Upper lobe of right lung (tissue), 1 donor: ENCODE measurements around the gene GABARAPL2. TPM values are rescaled to one million over a fixed set of nuclear protein-coding genes. Genes with fewer than 3 reads are reported as not detected.
A peak's percentile ranks its signal among the peaks of the same experiment; 100 is the strongest.

Source experiments
- ATAC-seq: fragments of 200-7000 bp; cut with Tn5 transposase; one replicate; pipeline ENCODE4 v1.9.1; 2020; ENCODE audit warnings: mild to moderate bottlenecking, moderate library complexity
- DNase-seq: peaks from one replicate; pipeline ENCODE4 v3.0.0-alpha.2; 2020
- H3K27ac ChIP-seq: fragments of 200-600 bp; one replicate; pipeline ENCODE4 v1.8.0; 2022
- H3K27me3 ChIP-seq: fragments of 200-600 bp; one replicate; pipeline ENCODE4 v1.8.0; 2022; ENCODE audit warnings: mild to moderate bottlenecking
- H3K36me3 ChIP-seq: fragments of 200-600 bp; one replicate; pipeline ENCODE4 v1.8.0; 2022
- H3K4me1 ChIP-seq: fragments of 200-600 bp; one replicate; pipeline ENCODE4 v1.8.0; 2022
- H3K4me3 ChIP-seq: fragments of 200-600 bp; one replicate; pipeline ENCODE4 v1.8.0; 2022; ENCODE audit warnings: mild to moderate bottlenecking
- H3K9me3 ChIP-seq: fragments of 200-600 bp; one replicate; pipeline ENCODE4 v1.8.0; 2022
- CTCF ChIP-seq: fragments of 200-600 bp; IDR thresholded peaks from one replicate; pipeline ENCODE4 v1.8.0; 2022; ENCODE audit warnings: antibody characterized with exemption
- intact Hi-C: fragments of 100-400 bp; cut with DNase I; formaldehyde crosslinking; loops from one replicate; pipeline ENCODE4 v1.11.0; 2022
- total RNA-seq: library from RNA; stranded (reverse); fragmentation: NEBNext Ultra II Directional; extraction: Animal tissue kit (Norgen Biotek cat#: 25700); gene quantifications from one replicate; pipeline ENCODE4 v1.2.1, GENCODE V29; 2021
- donor health status: DM: no; HTN: yes; CAD: no; lungs with severe emphysema.

GABARAPL2 gene
- total RNA-seq, 1 donor from 2014 or later: 109 TPM

GRCh38 chr16:75558846-75559401, 7.3 kb upstream of the GABARAPL2 start:
- intact Hi-C loops: no loop called here
- Histone ChIP-seq H3K27me3 (no peaks in the 10 kb centered on the region), H3K36me3 (no peaks in the 10 kb centered on the region), H3K4me3 (no peak overlapping the region), H3K4me1 (peaks cover 11% of the 10 kb centered on the region), H3K27ac (no peak overlapping the region), H3K9me3 (no peaks in the 10 kb centered on the region)
- DNase-seq (no peak), ATAC-seq (no peak)
- no peak for TF ChIP-seq CTCF

DNA sequence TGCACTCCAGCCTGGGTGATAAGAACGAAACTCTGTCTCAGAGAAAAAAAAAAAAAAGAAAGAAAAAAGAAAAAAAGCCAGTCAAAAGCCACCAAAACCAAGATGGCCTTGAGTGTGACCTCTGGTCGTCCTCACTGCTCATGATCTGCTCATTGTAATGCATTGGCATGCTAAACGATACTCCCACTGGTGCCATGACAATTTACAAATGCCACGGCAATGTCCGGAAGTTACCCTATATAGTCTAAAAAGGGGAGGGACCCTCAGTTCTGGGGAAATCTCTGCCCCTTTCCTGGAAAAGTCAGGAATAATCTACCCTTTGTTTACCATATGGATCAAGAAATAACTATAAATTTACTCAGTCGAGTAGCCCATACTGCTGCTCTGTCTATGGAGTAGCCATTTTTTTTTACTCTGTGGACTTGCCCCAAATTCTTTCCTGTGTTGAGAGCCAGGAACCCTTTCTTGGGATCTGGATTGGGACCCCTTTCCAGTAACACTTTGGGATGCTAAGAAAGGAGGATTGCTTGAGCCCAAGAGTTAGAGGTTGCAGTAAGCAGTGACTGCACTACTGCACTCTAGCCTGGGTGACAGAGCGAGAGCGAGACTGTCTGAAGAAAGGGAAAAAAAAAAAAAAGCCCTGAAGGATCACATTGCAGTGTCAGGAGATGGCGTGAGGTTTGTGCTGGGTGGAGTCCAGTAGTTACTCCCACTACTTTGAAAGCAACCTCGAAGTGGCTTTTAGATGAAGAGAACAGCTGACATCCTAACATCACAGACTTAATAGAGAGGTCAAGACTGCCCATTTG, 6.4 kb upstream of the GABARAPL2 start:
- no peak for DNase-seq
- Histone ChIP-seq H3K27ac (no peak overlapping the region), H3K27me3 (no peaks in the 10 kb centered on the region), H3K4me3 (no peak overlapping the region), H3K4me1 (peaks cover 11% of the 10 kb centered on the region), H3K36me3 (no peaks in the 10 kb centered on the region), H3K9me3 (no peaks in the 10 kb centered on the region)
- intact Hi-C loops: no loop called here
- TF ChIP-seq CTCF: no peak
- no peak for ATAC-seq

DNA sequence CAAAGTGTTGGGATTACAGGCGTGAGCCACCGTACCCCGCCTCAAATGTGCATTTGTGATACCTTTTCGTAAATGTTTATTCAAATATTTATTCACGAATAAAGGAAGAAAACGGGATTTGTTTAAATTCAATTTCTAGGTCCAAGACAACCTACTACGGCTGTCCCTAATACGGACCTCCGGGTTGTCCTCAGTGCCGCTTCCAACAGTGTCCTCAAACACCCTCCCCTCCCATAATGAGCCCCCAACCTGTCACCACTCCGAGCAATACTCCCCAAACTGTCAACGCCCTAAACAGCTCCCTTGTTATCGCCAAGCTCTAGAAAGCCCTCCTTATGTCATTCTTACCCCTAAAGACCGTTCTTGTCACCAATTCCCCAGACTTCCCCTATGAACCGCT, 539 bp upstream of the GABARAPL2 start:
- peak overlapping the region; percentile 87 for H3K27ac ChIP-seq
- no peak for ATAC-seq
- no peak for TF ChIP-seq CTCF
- peaks cover 27% of the 10 kb centered on the region for H3K4me1 ChIP-seq
- intact Hi-C loops: no loop called here
- H3K36me3 ChIP-seq: peaks cover 29% of the 10 kb centered on the region
- H3K9me3 ChIP-seq: no peaks in the 10 kb centered on the region
- H3K4me3 ChIP-seq: peak overlapping the region; percentile 100
- DNase-seq: no peak
- no peaks in the 10 kb centered on the region for H3K27me3 ChIP-seq

DNA sequence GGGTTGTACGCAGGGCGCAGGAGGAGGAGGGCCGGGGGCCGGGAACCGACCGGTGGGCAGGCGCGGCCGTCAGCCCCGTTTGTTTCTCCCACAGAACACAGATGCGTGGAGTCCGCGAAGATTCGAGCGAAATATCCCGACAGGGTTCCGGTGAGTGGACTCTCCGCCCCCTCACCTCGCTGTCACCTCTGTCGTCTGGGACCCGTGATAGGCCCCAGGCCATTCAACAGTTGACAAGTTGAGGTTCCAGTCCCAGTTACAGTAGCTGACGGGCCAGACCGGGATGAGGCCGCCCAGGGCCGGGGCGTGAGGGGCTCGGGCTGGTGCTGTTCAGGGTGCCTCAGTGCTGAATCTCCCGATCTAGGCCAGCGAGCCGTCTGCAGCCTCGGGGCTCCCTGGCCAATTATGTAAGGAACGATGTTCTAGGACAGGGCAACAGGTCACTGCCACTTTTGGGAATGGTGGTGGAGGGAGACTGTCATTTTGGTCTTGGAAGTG, 628 bp downstream of the GABARAPL2 start:
- Histone ChIP-seq H3K4me3 (peak overlapping the region; percentile 100), H3K9me3 (no peaks in the 10 kb centered on the region), H3K4me1 (peaks cover 39% of the 10 kb centered on the region), H3K36me3 (peaks cover 39% of the 10 kb centered on the region), H3K27me3 (no peaks in the 10 kb centered on the region), H3K27ac (peak overlapping the region; percentile 87)
- intact Hi-C loops: no loop called here
- DNase-seq (no peak), ATAC-seq (peak; percentile 2)
- no peak for TF ChIP-seq CTCF

DNA sequence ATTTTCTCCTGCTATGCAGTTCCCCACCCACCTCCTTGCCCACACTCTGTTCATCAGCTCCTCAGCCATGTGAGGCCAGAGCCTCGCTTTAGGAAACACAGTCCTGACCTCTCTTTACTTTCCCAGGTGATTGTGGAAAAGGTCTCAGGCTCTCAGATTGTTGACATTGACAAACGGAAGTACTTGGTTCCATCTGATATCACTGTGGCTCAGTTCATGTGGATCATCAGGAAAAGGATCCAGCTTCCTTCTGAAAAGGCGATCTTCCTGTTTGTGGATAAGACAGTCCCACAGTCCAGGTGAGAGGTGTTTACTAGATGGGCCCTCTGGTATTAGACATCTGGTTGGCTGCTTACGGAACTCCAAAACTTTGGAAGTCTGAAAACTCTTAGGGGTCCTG, 1.7 kb downstream of the GABARAPL2 start:
- H3K27me3 ChIP-seq: no peaks in the 10 kb centered on the region
- no peak for TF ChIP-seq CTCF
- H3K27ac ChIP-seq: no peak overlapping the region
- H3K36me3 ChIP-seq: peaks cover 50% of the 10 kb centered on the region
- no peak overlapping the region for H3K4me3 ChIP-seq
- DNase-seq: no peak
- ATAC-seq: no peak
- no peaks in the 10 kb centered on the region for H3K9me3 ChIP-seq
- intact Hi-C loops: no loop called here
- peaks cover 39% of the 10 kb centered on the region for H3K4me1 ChIP-seq
